Lung (tissue), 12 donors: ENCODE measurements around the gene POLR3B. TPM values are rescaled to one million over a fixed set of nuclear protein-coding genes. Genes with fewer than 3 reads are reported as not detected.
"Not testable (repeated sequence)": the region's sequence is repeated elsewhere in the genome, so short reads cannot be mapped to it uniquely, and the experiment has no call there.

Source experiments
- ATAC-seq: fragments of 200-7000 bp; cut with Tn5 transposase; one replicate; pipeline ENCODE4 v1.9.1; 2020; ENCODE audit warnings: moderate number of reproducible peaks; ENCODE audit not compliant: insufficient read depth, low FRiP score
- DNase-seq, 3 donors: peaks; one replicate each; pipeline ENCODE4 v3.0.0-alpha.2; 2013 to 2017
- H3K27ac ChIP-seq, 2 donors: one replicate each; pipeline ENCODE4 v1.5.1; 2013; ENCODE audit warnings: mild to moderate bottlenecking in 2 of 2, moderate library complexity in 2 of 2, control low read depth in 1 of 2, inconsistent platforms in 1 of 2, low read depth in 1 of 2, low read length in 1 of 2
- H3K27me3 ChIP-seq, 3 donors: one replicate each; pipeline ENCODE4 v1.5.1; 2013; ENCODE audit warnings: low read length in 2 of 3; ENCODE audit not compliant: control insufficient read depth in 3 of 3, insufficient read depth in 3 of 3
- H3K36me3 ChIP-seq, 4 donors: one replicate each; pipeline ENCODE4 v1.5.1; 2013; ENCODE audit warnings: low read length in 4 of 4, mild to moderate bottlenecking in 1 of 4, moderate library complexity in 1 of 4; ENCODE audit not compliant: control insufficient read depth in 4 of 4, insufficient read depth in 4 of 4
- H3K4me1 ChIP-seq, 5 donors: one replicate each; pipeline ENCODE4 v1.5.1; 2013; ENCODE audit warnings: low read length in 5 of 5, mild to moderate bottlenecking in 2 of 5, moderate library complexity in 1 of 5; ENCODE audit not compliant: control insufficient read depth in 5 of 5, insufficient read depth in 5 of 5
- H3K4me3 ChIP-seq: one replicate; pipeline ENCODE4 v1.5.1; 2013; ENCODE audit warnings: mild to moderate bottlenecking, control low read depth, moderate library complexity
- H3K9ac ChIP-seq, 2 donors: one replicate each; pipeline ENCODE4 v1.5.1; 2013; ENCODE audit warnings: low read length in 2 of 2, control low read depth in 1 of 2; ENCODE audit not compliant: insufficient read depth in 1 of 2
- H3K9me3 ChIP-seq, 4 donors: one replicate each; pipeline ENCODE4 v1.5.1; 2013; ENCODE audit warnings: low read length in 3 of 4, mild to moderate bottlenecking in 1 of 4, moderate library complexity in 1 of 4; ENCODE audit not compliant: control insufficient read depth in 4 of 4, insufficient read depth in 3 of 4
- WGBS, 2 donors: extraction: QIAGEN DNeasy Blood & Tissue Kit; methylation state at CpG; one replicate each; pipeline ENCODE4 v1.1.7; 2013; 5-methylcytosine and 5-hydroxymethylcytosine counted together
- polyA plus RNA-seq, 2 donors: library from polyadenylated mRNA; stranded (reverse); fragments of 200-250 nt; gene quantifications; one replicate each; pipeline ENCODE4 v1.2.1, GENCODE V29; 2013
- total RNA-seq, 2 donors: library from RNA; depleted of rRNA in 1 of 2; stranded (reverse); fragments of >200 nt in 1 of 2; gene quantifications; one replicate each; pipeline ENCODE4 v1.2.1, GENCODE V29; 2014 to 2021
- TF ChIP-seq, protein P1 (sequence below): IDR thresholded peaks from 2 replicates; pipeline ENCODE4 v1.5.1; 2012; ENCODE audit warnings: mild to moderate bottlenecking; ENCODE audit errors: control extremely low read depth, extremely low read depth
- donor health status: control.
- donor health status: control.
- donor health status: Bipolar disorder and iron deficiency.
- donor health status: healthy.
- donor health status: DM: yes; HTN: yes; CAD: no.

Gene POLR3B
- total and polyA plus RNA-seq, 4 donors = 3.6 to 13.5 (median 9.0) TPM

DNA sequence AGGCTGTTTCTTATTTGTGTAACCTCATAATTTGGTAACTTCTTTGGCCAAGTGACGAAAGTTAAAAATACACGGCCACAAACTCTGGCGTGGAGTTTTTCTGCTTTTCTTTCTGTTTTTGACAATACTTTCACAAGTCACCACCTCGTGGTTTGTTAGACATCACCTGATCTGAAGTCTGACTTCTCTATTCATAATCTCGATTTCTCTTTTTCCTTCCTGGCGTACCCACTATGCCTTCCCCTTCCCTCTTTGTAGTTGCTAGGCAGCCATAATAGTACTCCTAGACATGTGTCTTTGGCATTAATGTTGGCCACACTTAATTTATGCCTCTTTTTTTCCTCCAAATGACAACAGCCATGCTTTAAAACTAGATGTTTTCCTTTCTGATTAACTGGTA, 97.6 kb downstream of the POLR3B start:
- 43 to 61% methylated on average over 6 of the region's 6 CpGs for WGBS, 2 donors
- no peak overlapping the region for H3K27ac ChIP-seq
- DNase-seq (peak in 2 of 3 donors; percentile 37 to 48), ATAC-seq (no peak)
- H3K4me3 ChIP-seq = no peak overlapping the region
- H3K4me1 ChIP-seq = peaks cover 0 to 8% (median 0%) of the 10 kb centered on the region in 5 donors
- no peaks in the 10 kb centered on the region for H3K9me3 ChIP-seq
- H3K27me3 ChIP-seq = no peaks in the 10 kb centered on the region
- peaks cover 3 to 21% (median 9%) of the 10 kb centered on the region in 4 donors for H3K36me3 ChIP-seq
- TF ChIP-seq, protein P1, sequence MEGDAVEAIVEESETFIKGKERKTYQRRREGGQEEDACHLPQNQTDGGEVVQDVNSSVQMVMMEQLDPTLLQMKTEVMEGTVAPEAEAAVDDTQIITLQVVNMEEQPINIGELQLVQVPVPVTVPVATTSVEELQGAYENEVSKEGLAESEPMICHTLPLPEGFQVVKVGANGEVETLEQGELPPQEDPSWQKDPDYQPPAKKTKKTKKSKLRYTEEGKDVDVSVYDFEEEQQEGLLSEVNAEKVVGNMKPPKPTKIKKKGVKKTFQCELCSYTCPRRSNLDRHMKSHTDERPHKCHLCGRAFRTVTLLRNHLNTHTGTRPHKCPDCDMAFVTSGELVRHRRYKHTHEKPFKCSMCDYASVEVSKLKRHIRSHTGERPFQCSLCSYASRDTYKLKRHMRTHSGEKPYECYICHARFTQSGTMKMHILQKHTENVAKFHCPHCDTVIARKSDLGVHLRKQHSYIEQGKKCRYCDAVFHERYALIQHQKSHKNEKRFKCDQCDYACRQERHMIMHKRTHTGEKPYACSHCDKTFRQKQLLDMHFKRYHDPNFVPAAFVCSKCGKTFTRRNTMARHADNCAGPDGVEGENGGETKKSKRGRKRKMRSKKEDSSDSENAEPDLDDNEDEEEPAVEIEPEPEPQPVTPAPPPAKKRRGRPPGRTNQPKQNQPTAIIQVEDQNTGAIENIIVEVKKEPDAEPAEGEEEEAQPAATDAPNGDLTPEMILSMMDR = no peak
- H3K9ac ChIP-seq = no peak overlapping the region

DNA sequence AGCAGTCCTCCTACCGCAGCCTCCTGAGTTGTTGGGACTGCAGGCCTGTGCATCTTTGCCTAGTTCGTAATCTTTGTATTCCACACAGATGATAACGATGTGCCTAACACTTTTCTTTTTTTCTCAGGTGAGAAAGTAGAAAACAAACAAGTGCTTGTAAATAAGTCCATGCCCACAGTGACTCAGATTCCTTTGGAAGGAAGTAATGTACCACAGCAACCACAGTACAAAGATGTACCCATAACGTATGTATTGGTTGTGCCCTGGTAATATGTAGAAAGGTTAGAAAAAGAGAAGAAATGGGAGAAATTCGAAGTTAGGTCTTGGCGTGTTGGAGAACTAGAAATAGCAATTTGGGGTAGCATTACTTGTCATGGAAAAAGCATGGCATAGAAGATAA, 101.6 kb downstream of the POLR3B start:
- WGBS, 2 donors = 91 to 92% methylated on average over 6 of the region's 6 CpGs
- DNase-seq (no peak), ATAC-seq (no peak)
- TF ChIP-seq, protein P1 = no peak
- Histone ChIP-seq H3K27me3 (no peaks in the 10 kb centered on the region), H3K27ac (no peak overlapping the region), H3K36me3 (peaks cover 7 to 28% (median 13%) of the 10 kb centered on the region in 4 donors), H3K4me1 (peaks cover 0 to 8% (median 3%) of the 10 kb centered on the region in 5 donors), H3K9ac (no peak overlapping the region), H3K9me3 (no peaks in the 10 kb centered on the region), H3K4me3 (no peak overlapping the region)

DNA sequence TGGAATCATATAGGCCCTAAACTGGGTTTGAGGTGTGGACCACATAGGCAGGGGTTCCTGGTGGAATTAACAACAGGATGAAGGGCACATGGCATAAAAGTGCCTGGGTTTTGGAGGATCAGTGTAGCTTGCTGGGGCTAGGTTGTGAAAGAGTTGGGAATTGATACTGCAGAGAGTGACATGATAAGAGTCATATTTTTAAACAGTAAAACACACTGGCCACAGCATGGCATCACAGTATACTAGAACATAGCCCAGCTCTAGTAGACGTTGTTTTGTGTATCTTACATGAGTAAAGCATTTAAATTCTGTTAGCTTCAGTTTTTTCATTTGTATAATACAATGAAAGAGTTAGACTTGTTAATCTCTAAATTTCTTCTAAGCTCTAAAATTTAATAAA, 102.0 kb downstream of the POLR3B start:
- ATAC-seq = no peak
- H3K9ac ChIP-seq = no peak overlapping the region
- no peak for DNase-seq
- H3K4me1 ChIP-seq = peaks cover 0 to 8% (median 4%) of the 10 kb centered on the region in 5 donors
- no peaks in the 10 kb centered on the region for H3K9me3 ChIP-seq
- no peak overlapping the region for H3K27ac ChIP-seq
- WGBS, 2 donors = 93 to 96% methylated on average over 1 of the region's 1 CpG
- TF ChIP-seq, protein P1 = no peak
- H3K4me3 ChIP-seq = no peak overlapping the region
- no peaks in the 10 kb centered on the region for H3K27me3 ChIP-seq
- peaks cover 7 to 28% (median 13%) of the 10 kb centered on the region in 4 donors for H3K36me3 ChIP-seq

DNA sequence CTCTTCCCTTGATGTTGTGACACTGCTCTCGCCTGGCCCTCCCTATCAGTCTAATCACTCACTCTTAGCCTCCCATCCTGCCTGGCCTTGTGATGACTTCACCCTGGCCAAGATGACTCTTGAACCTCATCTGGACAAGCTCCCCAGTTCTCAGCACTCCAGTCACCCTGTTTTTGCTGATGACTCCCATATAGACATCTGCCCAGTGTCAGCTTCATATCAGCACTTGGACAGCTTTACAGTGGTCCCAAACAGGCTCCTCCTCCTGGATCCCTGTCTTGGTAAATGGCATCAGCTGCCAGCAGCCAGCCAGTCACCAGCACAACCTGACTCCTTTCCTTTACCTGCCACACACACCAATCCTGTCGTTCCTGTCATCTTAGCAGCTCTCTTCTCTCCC, 104.2 kb downstream of the POLR3B start:
- no peak for DNase-seq
- H3K9me3 ChIP-seq = no peaks in the 10 kb centered on the region
- H3K27me3 ChIP-seq = no peaks in the 10 kb centered on the region
- peaks cover 7 to 20% (median 12%) of the 10 kb centered on the region in 4 donors for H3K36me3 ChIP-seq
- ATAC-seq = no peak
- H3K9ac ChIP-seq = no peak overlapping the region
- H3K4me1 ChIP-seq = peaks cover 0 to 4% (median 0%) of the 10 kb centered on the region in 5 donors
- 89 to 100% methylated on average over 2 of the region's 2 CpGs for WGBS, 2 donors
- no peak overlapping the region for H3K27ac ChIP-seq
- no peak overlapping the region for H3K4me3 ChIP-seq
- TF ChIP-seq, protein P1 = no peak

DNA sequence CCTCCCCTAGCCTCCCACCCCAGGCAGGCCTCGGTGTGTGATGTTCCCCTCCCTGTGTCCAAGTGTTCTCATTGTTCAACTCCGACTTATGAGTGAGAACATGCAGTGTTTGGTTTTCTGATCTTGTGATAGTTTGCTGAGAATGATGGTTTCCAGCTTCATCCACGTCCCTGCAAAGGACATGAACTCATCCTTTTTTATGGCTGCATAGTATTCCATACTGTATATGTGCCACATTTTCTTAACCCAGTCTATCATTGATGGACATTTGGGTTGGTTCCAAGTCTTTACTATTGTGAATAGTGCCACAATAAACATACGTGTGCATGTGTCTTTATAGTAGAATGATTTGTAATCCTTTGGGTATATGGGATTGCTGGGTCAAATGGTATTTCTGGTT, 108.1 kb downstream of the POLR3B start:
- 98 to 100% methylated on average over 4 of the region's 4 CpGs for WGBS, 2 donors
- H3K36me3 ChIP-seq, H3K4me3 ChIP-seq, ATAC-seq, H3K9ac ChIP-seq, H3K4me1 ChIP-seq, H3K27me3 ChIP-seq, H3K9me3 ChIP-seq, DNase-seq, H3K27ac ChIP-seq: not testable (repeated sequence)
